PC-3 (cell line): ENCODE measurements around the gene GPR152.

ENCODE experiments used
- CTCF ChIP-seq: fragments of 300-600 bp; sonication (generic); conservative IDR thresholded peaks from 2 replicates; pipeline ENCODE4 v1.5.1; 2017; ENCODE audit warnings: antibody characterized with exemption, low read depth, mild to moderate bottlenecking, low read length
- EZH2 ChIP-seq: fragments of 300-600 bp; sonication (generic); IDR thresholded peaks from one replicate; pipeline ENCODE4 v1.6.1; 2017; ENCODE audit warnings: antibody characterized with exemption, mild to moderate bottlenecking, low read length; ENCODE audit not compliant: unreplicated experiment
- EZH2phosphoT487 ChIP-seq: fragments of 300-600 bp; sonication (generic); IDR thresholded peaks from 2 replicates; pipeline ENCODE4 v1.6.1; 2018; ENCODE audit warnings: mild to moderate bottlenecking, antibody characterized with exemption, low read length, borderline replicate concordance

DNA sequence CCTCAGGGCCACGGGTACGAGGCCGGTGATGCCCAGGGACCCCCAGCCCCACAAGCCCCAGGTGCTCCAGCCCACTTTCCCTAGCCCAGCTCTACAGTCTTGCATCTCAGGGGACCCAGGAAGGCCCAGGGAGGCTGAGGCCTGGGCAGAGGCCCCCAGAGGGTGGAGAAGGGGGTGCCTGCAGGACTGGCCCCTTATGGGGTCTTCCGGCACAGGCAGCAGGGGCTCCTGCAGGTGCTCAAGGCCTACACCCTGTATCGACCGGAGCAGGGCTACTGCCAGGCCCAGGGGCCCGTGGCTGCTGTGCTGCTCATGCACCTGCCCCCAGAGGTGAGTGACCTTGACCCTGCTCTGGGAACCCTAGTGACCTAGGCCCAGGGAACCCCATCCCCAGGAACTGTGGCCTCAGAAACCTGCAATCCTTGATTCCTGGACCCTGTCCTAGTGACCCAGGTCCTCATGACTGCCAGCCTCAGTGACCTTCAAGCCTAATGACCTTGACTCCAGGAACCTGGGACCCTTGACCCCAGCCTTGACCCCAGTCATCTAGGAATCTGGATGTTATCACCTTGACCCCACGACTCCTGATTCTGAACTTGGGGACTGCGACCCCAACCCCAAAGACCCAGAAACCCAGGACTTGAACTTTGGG, 46.7 kb downstream of the GPR152 start:
- TF ChIP-seq CTCF (no peak), EZH2 (no peak), EZH2phosphoT487 (no peak)
